HG03025 (cell line): Measurements from ENCODE around the gene MIEN1.
"Not testable (repeated sequence)": the region's sequence is repeated elsewhere in the genome, so short reads cannot be mapped to it uniquely, and the experiment has no call there.

Experiments
- ATAC-seq: cut with Tn5 transposase; IDR thresholded peaks from one replicate; pipeline ENCODE4 v1.9.1; 2021; ENCODE audit warnings: mild to moderate bottlenecking, moderate library complexity; ENCODE audit not compliant: unreplicated experiment, low FRiP score

The MIEN1 gene

DNA sequence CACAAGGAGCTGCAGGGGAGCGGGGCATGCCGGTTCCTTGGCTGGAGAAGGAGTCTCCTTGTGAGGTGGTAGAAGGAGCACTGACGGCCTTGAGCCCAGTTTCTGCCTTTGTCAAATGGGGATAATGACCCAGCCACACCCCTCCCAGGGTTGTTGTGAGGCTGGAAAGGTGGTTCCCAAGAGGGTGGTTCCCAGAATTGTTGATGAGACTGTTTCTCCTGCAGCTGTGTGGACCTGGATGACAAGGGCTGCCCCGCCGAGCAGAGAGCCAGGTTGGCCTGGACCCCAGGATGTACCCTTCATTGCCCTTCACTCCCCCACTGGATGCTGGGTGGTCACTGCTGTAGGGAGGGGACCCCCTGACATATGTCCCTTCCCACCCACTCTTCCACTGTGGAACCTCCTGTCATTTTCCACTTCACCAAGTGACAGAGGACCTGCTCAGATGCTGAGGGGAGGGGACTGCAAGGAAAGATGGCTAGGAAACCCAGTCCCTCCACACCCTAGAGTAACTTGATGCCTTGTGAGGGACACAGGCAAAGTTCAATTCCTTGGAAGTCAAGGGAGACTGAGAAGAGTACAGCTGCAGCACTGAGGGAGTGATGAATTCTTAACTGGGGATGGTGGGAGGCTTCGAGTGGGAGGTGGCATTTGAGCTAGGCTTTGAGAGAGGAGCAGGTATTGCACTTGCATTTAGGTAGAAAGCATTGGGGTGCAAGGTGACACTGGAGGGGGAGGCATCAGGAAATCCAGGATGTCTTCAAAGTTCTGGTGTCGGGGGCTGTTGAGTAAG is 10.6 kb downstream of the MIEN1 start:
- ATAC-seq, result no peak

- no peak for ATAC-seq
Observed at GRCh38 chr17:39717660-39718059, 12.7 kb downstream of the MIEN1 start.

DNA sequence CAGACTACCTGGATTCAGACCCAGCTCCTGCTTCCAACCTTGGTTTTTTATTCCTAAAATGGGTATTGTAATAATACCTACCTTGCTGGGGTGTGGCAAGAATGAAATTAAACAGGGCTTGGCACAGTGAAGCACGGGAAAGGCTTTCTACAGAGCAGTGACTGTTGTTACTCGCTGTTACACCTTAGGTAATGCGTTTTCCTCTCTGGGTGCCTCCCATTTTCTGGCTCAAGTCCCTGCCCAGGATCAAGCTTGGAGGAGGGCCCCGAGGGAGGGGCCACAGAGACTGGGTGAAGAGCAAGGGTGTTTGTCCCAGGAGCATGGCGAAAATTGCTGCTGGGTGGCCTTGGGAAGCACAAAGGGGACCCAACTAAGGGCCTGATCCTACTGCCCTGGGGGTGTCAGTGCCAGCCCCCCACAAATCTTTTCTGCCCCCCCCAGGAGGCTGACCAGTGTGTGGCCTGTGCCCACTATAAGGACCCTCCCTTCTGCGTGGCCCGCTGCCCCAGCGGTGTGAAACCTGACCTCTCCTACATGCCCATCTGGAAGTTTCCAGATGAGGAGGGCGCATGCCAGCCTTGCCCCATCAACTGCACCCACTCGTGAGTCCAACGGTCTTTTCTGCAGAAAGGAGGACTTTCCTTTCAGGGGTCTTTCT is 13.3 kb downstream of the MIEN1 start:
- no peak for ATAC-seq

DNA sequence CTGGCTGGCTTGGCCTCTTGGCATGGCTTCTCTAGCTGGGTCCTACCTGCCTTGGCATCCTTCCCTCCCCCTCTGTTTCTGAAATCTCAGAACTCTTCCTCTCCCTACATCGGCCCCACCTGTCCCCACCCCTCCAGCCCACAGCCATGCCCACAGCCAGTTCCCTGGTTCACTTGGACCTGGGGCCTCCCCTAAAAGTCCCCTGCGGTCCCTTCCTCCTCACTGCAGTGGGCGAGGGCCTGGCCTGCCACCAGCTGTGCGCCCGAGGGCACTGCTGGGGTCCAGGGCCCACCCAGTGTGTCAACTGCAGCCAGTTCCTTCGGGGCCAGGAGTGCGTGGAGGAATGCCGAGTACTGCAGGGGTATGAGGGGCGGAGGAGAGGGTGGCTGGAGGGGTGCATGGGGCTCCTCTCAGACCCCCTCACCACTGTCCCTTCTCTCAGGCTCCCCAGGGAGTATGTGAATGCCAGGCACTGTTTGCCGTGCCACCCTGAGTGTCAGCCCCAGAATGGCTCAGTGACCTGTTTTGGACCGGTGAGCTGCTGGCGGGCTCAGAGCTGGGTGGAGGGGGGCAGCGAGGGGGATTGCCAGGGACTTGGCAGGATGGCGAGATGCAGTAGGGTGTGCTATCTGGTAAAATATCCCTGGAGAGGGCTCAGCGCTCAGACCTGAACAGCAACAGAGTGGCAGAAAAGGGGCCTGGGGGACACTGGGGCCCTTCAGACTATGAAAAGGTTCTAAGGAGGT is 14.1 kb downstream of the MIEN1 start:
- ATAC-seq, result no peak

- ATAC-seq, result no peak
Observed at GRCh38 chr17:39715375-39716072, 14.8 kb downstream of the MIEN1 start.

GRCh38 chr17:39714234-39714633 is 16.1 kb downstream of the MIEN1 start:
- ATAC-seq, result no peak

GRCh38 chr17:39711851-39712250 is 18.5 kb downstream of the MIEN1 start:
- no peak for ATAC-seq

DNA sequence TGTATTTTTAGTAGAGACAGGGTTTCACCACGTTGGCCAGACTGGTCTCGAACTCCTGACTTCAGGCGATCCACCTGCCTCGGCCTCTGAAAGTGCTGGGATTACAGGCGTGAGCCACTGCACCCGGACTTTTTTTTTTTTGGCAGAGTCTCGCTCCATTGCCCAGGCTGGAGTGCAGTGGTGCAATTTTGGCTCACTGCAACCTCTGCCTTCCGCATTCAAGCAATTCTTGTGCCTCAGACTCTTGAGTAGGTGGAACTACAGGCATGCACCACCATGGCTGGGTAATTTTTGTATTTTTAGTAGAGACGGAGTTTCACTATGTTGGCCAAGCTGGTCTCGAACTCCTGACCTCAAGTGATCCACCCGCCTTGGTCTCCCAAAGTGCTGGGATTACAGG is 19.3 kb downstream of the MIEN1 start:
- not testable (repeated sequence) for ATAC-seq

- ATAC-seq, result no peak
Observed at GRCh38 chr17:39709998-39710964, 20.1 kb downstream of the MIEN1 start.

DNA sequence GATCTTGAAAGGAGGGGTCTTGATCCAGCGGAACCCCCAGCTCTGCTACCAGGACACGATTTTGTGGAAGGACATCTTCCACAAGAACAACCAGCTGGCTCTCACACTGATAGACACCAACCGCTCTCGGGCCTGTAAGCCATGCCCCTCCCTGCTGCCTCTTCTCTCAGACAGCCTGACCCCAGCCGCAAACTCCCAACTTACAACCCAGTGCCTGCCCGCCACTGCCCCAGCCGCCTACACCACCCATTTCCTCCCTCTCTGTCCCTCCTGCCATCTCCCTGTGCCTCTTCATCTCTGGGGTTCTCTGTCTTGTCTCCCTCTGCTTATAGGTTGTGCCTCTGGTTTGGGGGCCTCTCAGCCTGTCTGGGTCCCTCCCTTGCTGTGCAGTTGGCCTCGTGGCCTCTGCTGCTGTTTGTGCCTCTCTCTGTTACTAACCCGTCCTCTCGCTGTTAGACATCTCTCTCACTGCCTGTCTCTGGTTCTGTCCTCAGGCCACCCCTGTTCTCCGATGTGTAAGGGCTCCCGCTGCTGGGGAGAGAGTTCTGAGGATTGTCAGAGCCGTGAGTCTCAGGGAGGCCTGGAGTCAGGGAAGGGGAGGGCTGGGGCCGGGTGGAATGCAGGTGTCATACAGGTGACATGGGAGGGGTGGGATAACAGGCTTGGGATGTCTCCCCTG is 20.9 kb downstream of the MIEN1 start:
- no peak for ATAC-seq

DNA sequence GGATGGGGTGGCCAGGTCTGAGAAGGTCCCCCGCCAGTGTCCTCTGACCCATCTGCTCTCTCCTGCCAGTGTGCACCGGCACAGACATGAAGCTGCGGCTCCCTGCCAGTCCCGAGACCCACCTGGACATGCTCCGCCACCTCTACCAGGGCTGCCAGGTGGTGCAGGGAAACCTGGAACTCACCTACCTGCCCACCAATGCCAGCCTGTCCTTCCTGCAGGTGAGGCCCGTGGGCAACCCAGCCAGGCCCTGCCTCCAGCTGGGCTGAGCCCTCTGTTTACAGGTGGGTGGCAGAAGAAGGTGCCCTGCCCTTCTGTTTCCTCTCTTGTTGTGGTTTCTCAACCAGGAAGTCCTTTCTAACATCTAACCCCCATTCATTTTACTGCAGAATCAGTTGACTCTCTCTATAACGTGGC is 23.4 kb downstream of the MIEN1 start:
- ATAC-seq, result no peak

DNA sequence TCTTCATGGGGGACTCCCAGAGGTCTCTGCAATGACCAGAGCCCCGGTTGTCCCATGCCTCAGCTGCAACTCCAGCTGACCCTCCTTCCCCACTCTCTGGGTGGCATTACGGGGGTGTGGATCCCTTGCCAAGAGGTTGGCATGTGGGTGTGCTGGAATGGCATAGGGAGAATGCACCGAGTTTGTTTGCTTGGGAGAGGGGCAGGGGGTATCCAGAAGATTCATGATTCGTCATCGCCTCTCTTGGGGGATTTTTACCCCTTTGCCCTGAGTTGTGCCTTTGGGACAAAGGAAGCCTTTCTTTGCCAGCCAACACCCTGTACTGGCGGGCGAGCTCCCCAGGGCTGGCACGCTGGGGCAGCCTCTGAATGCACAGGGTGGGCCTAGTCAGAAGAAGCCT is 23.9 kb downstream of the MIEN1 start:
- no peak for ATAC-seq

GRCh38 chr17:39705786-39706348 is 24.5 kb downstream of the MIEN1 start:
- no peak for ATAC-seq

DNA sequence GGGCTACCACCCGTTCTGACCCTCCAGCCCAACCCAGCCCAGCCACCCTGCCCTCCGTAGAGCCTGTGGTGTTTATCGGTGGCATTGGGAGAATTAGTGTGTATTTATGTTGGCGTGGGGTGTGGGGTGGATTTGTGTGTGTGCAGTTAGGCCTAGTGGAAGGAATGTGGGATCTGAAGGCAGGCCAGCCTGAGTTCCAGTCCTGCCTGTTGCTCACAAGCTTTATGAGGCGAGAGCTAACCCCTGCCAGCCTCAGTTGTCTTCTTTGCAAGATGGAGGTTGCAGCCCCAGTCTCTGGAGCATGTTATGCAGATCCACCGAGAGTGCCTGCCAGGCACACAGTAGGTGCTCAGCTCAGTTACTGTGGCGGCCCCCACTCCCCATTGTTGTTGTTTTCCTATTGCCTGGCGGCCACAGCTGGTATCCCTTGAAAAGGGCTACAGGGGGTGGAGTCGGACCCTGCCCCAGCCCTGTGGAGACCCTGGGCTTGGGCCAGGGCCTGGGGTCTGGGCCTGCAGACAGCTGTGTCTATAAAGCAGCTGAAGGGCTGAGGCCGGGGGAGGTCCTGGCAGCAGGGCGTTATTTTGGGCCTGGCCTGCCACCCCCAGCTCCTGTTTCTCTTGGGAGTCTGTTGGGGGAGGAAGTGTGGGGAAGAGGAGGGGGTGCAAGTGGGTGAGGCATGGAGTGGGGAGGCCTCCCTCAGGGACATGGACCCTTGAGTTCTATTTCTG is 25.3 kb downstream of the MIEN1 start:
- ATAC-seq, result no peak

DNA sequence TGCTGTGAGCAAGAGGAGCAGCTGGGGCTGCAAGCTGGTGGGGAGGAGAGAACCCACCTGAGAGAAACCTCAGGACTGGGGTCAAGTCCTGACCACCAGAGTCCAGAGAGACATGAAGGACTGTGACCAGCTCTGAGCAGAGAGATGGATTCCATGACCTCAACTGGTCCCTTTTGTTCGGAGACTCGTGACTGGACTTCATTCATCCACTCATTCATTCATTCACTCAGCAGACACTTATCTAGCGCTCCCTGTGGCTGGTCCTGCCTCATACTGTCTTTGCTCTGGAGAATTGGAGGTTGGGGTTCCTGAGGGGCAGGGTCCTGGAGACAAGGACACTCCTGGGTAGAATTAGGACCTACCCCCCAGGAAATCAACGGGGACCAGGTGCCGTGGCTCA is 26.4 kb downstream of the MIEN1 start:
- ATAC-seq, result no peak

GRCh38 chr17:39702901-39703893 is 27.1 kb downstream of the MIEN1 start:
- no peak for ATAC-seq
